BE2C (cell line): ENCODE measurements around the gene GRM4.
A peak's percentile ranks its signal among the peaks of the same experiment; 100 is the strongest.

Experiments used
- DNase-seq: peaks from one replicate; pipeline ENCODE4 v3.0.0-alpha.2; 2020
- H3K27me3 ChIP-seq: fragments of 250-450 bp; sonication (Bioruptor Pico); 2 replicates; pipeline ENCODE4 v1.5.1; 2020; ENCODE audit warnings: mild to moderate bottlenecking
- H3K36me3 ChIP-seq: fragments of 250-450 bp; sonication (Bioruptor Pico); 2 replicates; pipeline ENCODE4 v1.5.1; 2020; ENCODE audit warnings: mild to moderate bottlenecking
- H3K4me1 ChIP-seq: fragments of 250-450 bp; sonication (Bioruptor Pico); 2 replicates; pipeline ENCODE4 v1.5.1; 2020
- H3K4me3 ChIP-seq: 2 replicates; pipeline ENCODE4 v1.5.1; 2011; ENCODE audit warnings: low read depth, low read length
- H3K9me3 ChIP-seq: fragments of 250-450 bp; sonication (Bioruptor Pico); 2 replicates; pipeline ENCODE4 v1.5.1; 2020
- TF ChIP-seq, protein P1 (sequence below): IDR thresholded peaks from 2 replicates; pipeline ENCODE4 v1.5.1; 2012; ENCODE audit warnings: mild to moderate bottlenecking, low read depth, low read length

The GRM4 gene

GRCh38 chr6:34064675-34065074 is 81.2 kb downstream of the GRM4 start:
- no peak for DNase-seq
- Histone ChIP-seq H3K27me3 (no peaks in the 10 kb centered on the region), H3K9me3 (no peaks in the 10 kb centered on the region), H3K4me1 (no peaks in the 10 kb centered on the region), H3K4me3 (no peak overlapping the region), H3K36me3 (no peaks in the 10 kb centered on the region)
- TF ChIP-seq, protein P1, sequence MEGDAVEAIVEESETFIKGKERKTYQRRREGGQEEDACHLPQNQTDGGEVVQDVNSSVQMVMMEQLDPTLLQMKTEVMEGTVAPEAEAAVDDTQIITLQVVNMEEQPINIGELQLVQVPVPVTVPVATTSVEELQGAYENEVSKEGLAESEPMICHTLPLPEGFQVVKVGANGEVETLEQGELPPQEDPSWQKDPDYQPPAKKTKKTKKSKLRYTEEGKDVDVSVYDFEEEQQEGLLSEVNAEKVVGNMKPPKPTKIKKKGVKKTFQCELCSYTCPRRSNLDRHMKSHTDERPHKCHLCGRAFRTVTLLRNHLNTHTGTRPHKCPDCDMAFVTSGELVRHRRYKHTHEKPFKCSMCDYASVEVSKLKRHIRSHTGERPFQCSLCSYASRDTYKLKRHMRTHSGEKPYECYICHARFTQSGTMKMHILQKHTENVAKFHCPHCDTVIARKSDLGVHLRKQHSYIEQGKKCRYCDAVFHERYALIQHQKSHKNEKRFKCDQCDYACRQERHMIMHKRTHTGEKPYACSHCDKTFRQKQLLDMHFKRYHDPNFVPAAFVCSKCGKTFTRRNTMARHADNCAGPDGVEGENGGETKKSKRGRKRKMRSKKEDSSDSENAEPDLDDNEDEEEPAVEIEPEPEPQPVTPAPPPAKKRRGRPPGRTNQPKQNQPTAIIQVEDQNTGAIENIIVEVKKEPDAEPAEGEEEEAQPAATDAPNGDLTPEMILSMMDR: no peak

DNA sequence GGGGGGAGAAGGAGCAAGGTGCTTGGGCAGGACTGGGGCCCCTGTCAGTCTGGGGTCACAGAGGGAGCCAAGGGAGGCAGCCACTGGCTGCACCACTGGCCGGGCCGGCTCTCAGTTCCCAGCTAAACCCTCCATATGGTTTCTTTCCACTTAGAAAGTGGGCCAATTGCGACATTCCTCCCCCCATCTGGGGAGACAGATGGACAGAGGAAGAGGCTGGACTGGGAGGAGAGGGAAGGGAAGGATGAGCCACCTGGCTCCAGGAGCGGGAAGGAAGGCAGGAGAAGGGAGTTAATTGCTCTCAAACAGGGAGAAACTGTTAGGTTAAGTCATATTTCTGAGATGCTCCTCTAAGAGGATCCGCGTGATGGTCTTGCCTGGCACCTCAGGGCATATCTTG is 82.2 kb downstream of the GRM4 start:
- H3K4me3 ChIP-seq: no peak overlapping the region
- no peaks in the 10 kb centered on the region for H3K36me3 ChIP-seq
- no peak for DNase-seq
- TF ChIP-seq, protein P1: no peak
- no peaks in the 10 kb centered on the region for H3K27me3 ChIP-seq
- H3K9me3 ChIP-seq: no peaks in the 10 kb centered on the region
- H3K4me1 ChIP-seq: no peaks in the 10 kb centered on the region

GRCh38 chr6:34062815-34063214 is 83.1 kb downstream of the GRM4 start:
- no peaks in the 10 kb centered on the region for H3K36me3 ChIP-seq
- H3K4me3 ChIP-seq: no peak overlapping the region
- DNase-seq: no peak
- H3K27me3 ChIP-seq: no peaks in the 10 kb centered on the region
- TF ChIP-seq, protein P1: peak; percentile 45
- H3K4me1 ChIP-seq: no peaks in the 10 kb centered on the region
- H3K9me3 ChIP-seq: no peaks in the 10 kb centered on the region

- Histone ChIP-seq H3K36me3 (no peaks in the 10 kb centered on the region), H3K4me3 (no peak overlapping the region), H3K9me3 (no peaks in the 10 kb centered on the region), H3K4me1 (no peaks in the 10 kb centered on the region), H3K27me3 (no peaks in the 10 kb centered on the region)
- no peak for DNase-seq
- TF ChIP-seq, protein P1: no peak
These were observed 83.7 kb downstream of the GRM4 start for GRCh38 chr6:34062156-34062555.

GRCh38 chr6:34061348-34061747 is 84.5 kb downstream of the GRM4 start:
- Histone ChIP-seq H3K27me3 (no peaks in the 10 kb centered on the region), H3K4me3 (no peak overlapping the region), H3K9me3 (no peaks in the 10 kb centered on the region), H3K4me1 (no peaks in the 10 kb centered on the region), H3K36me3 (no peaks in the 10 kb centered on the region)
- TF ChIP-seq, protein P1: no peak
- no peak for DNase-seq

- Histone ChIP-seq H3K36me3 (no peaks in the 10 kb centered on the region), H3K4me1 (peaks cover 3% of the 10 kb centered on the region; the same call in 1 of the 2 replicates), H3K27me3 (no peaks in the 10 kb centered on the region), H3K4me3 (no peak overlapping the region), H3K9me3 (no peaks in the 10 kb centered on the region)
- no peak for DNase-seq
- TF ChIP-seq, protein P1: no peak
These were observed 86.0 kb downstream of the GRM4 start for GRCh38 chr6:34059914-34060313.
